HL-60 (cell line): ENCODE results near the gene ZNF76.

Experiments
- DNase-seq, 2 experiments: peaks; one replicate each; pipeline ENCODE4 v3.0.0-alpha.2; 2010 to 2020; ENCODE audit warnings: low read depth in 1 of 2, low spot score in 1 of 2
- H3K27ac ChIP-seq: fragments of 250-450 bp; sonication (Bioruptor Pico); replicated peaks from 2 replicates; pipeline ENCODE4 v1.5.1; 2020; ENCODE audit warnings: mild to moderate bottlenecking, moderate library complexity
- H3K27me3 ChIP-seq: fragments of 250-450 bp; sonication (Bioruptor Pico); 2 replicates; pipeline ENCODE4 v1.5.1; 2021; ENCODE audit warnings: mild to moderate bottlenecking, moderate library complexity; ENCODE audit not compliant: insufficient read depth, poor library complexity, severe bottlenecking
- H3K4me3 ChIP-seq: replicated peaks from 2 replicates; pipeline ENCODE4 v1.5.1; 2011; ENCODE audit warnings: mild to moderate bottlenecking, control low read depth, low read length; ENCODE audit not compliant: insufficient read depth
- CTCF ChIP-seq: IDR thresholded peaks from one replicate; pipeline ENCODE4 v1.5.1; 2011; ENCODE audit warnings: low read length, control low read depth, inconsistent platforms; ENCODE audit not compliant: insufficient read depth
- GABPA ChIP-seq: IDR thresholded peaks from 2 replicates; pipeline ENCODE4 v1.6.1; 2012; ENCODE audit warnings: low read depth
- POLR2AphosphoS5 ChIP-seq: IDR thresholded peaks from 2 replicates; pipeline ENCODE4 v1.6.1; 2012; ENCODE audit warnings: low read depth
- REST ChIP-seq: IDR thresholded peaks from 2 replicates; pipeline ENCODE4 v1.6.1; 2012; ENCODE audit warnings: low read depth; ENCODE audit not compliant: insufficient replicate concordance
- SPI1 ChIP-seq: IDR thresholded peaks from 2 replicates; pipeline ENCODE4 v1.6.1; 2012; ENCODE audit warnings: low read depth, mild to moderate bottlenecking, borderline replicate concordance

The ZNF76 gene

GRCh38 chr6:35320031-35320410, 60.5 kb downstream of the ZNF76 start:
- H3K4me3 ChIP-seq, result no peak overlapping the region
- TF ChIP-seq REST, result no peak
- TF ChIP-seq POLR2AphosphoS5, result no peak
- TF ChIP-seq GABPA, result no peak
- TF ChIP-seq CTCF, result no peak
- no peak for TF ChIP-seq SPI1
- H3K27ac ChIP-seq, result no peak overlapping the region
- no peak for DNase-seq
- H3K27me3 ChIP-seq, result no peaks in the 10 kb centered on the region

- no peak overlapping the region for H3K27ac ChIP-seq
- no peak overlapping the region for H3K4me3 ChIP-seq
These were observed 61.6 kb downstream of the ZNF76 start for GRCh38 chr6:35321091-35321490.

More at GRCh38 chr6:35321091-35321490, 61.6 kb downstream of the ZNF76 start:
- no peak for DNase-seq
- no peaks in the 10 kb centered on the region for H3K27me3 ChIP-seq
- TF ChIP-seq GABPA, result no peak
- TF ChIP-seq SPI1, result no peak
- no peak for TF ChIP-seq POLR2AphosphoS5
- no peak for TF ChIP-seq CTCF
- no peak for TF ChIP-seq REST
